Middle frontal gyrus (tissue), 1 donor: ENCODE measurements around the gene EIF2AK2.

ENCODE experiments used
- DNase-seq: peaks from one replicate; pipeline ENCODE4 v3.0.0-alpha.2; 2015; ENCODE audit warnings: low spot score; ENCODE audit errors: extremely low spot score

EIF2AK2 gene

GRCh38 chr2:37171624-37171950 is 14.8 kb upstream of the EIF2AK2 start:
- DNase-seq, result no peak

- no peak for DNase-seq
Observed at GRCh38 chr2:37168217-37168981, 11.6 kb upstream of the EIF2AK2 start.

GRCh38 chr2:37167636-37168180 is 10.9 kb upstream of the EIF2AK2 start:
- no peak for DNase-seq

GRCh38 chr2:37164757-37165156 is 8.0 kb upstream of the EIF2AK2 start:
- no peak for DNase-seq

GRCh38 chr2:37156071-37156856 is 516 bp downstream of the EIF2AK2 start:
- DNase-seq, result no peak

- no peak for DNase-seq
Observed at GRCh38 chr2:37154785-37155184, 2.0 kb downstream of the EIF2AK2 start.

- no peak for DNase-seq
Observed at GRCh38 chr2:37153224-37153623, 3.6 kb downstream of the EIF2AK2 start.

- no peak for DNase-seq
Observed at GRCh38 chr2:37149626-37150322, 7.0 kb downstream of the EIF2AK2 start.

GRCh38 chr2:37148325-37148724 is 8.5 kb downstream of the EIF2AK2 start:
- DNase-seq, result no peak

- DNase-seq, result no peak
Observed at GRCh38 chr2:37146062-37146461, 10.7 kb downstream of the EIF2AK2 start.

- DNase-seq, result no peak
Observed at GRCh38 chr2:37143974-37144373, 12.8 kb downstream of the EIF2AK2 start.

GRCh38 chr2:37142546-37142945 is 14.2 kb downstream of the EIF2AK2 start:
- DNase-seq, result no peak

- DNase-seq, result no peak
Observed at GRCh38 chr2:37132914-37133313, 23.9 kb downstream of the EIF2AK2 start.

- DNase-seq, result no peak
Observed at GRCh38 chr2:37125416-37125815, 31.4 kb downstream of the EIF2AK2 start.

- no peak for DNase-seq
Observed at GRCh38 chr2:37119157-37119556, 37.6 kb downstream of the EIF2AK2 start.

GRCh38 chr2:37117566-37117965 is 39.2 kb downstream of the EIF2AK2 start:
- DNase-seq, result no peak

GRCh38 chr2:37111958-37112357 is 44.8 kb downstream of the EIF2AK2 start:
- DNase-seq, result no peak

GRCh38 chr2:37110306-37111212 is 46.2 kb downstream of the EIF2AK2 start:
- no peak for DNase-seq

GRCh38 chr2:37109523-37109922 is 47.3 kb downstream of the EIF2AK2 start:
- no peak for DNase-seq

GRCh38 chr2:37105150-37105549 is 51.6 kb downstream of the EIF2AK2 start:
- no peak for DNase-seq

- DNase-seq, result no peak
Observed at GRCh38 chr2:37104178-37104577, 52.6 kb downstream of the EIF2AK2 start.
